GM21528 (cell line): ENCODE data around the gene TLCD3A.
"Not testable (repeated sequence)": the region's sequence is repeated elsewhere in the genome, so short reads cannot be mapped to it uniquely, and the experiment has no call there.

Experiments
- ATAC-seq: cut with Tn5 transposase; IDR thresholded peaks from one replicate; pipeline ENCODE4 v1.9.1; 2021; ENCODE audit warnings: mild to moderate bottlenecking, moderate library complexity; ENCODE audit not compliant: unreplicated experiment, low FRiP score

TLCD3A gene

GRCh38 chr17:784143-784542 is 51.7 kb downstream of the TLCD3A start:
- no peak for ATAC-seq

DNA sequence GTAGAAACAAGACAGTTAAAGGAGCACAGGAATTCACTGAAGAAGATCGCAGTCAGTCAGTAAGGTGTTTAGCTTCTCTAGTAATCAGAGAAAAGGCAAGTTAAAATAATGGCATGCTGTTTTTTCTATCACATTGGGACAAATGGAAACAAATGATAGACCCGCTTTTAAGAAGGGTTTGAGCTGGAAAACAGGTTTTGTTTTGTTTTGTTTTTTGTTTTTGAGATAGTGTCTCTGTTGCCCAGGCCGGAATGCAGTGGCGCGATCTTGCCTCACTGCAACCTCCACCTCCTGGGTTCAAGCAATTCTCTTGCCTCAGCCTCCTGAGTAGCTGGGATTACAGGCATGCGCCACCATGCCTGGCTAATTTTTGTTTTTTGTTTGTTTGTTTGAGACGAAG is 53.5 kb downstream of the TLCD3A start:
- ATAC-seq, result not testable (repeated sequence)

- ATAC-seq, result no peak
Measured at GRCh38 chr17:787641-788221, 55.3 kb downstream of the TLCD3A start.

GRCh38 chr17:788551-788950 is 56.2 kb downstream of the TLCD3A start:
- no peak for ATAC-seq

DNA sequence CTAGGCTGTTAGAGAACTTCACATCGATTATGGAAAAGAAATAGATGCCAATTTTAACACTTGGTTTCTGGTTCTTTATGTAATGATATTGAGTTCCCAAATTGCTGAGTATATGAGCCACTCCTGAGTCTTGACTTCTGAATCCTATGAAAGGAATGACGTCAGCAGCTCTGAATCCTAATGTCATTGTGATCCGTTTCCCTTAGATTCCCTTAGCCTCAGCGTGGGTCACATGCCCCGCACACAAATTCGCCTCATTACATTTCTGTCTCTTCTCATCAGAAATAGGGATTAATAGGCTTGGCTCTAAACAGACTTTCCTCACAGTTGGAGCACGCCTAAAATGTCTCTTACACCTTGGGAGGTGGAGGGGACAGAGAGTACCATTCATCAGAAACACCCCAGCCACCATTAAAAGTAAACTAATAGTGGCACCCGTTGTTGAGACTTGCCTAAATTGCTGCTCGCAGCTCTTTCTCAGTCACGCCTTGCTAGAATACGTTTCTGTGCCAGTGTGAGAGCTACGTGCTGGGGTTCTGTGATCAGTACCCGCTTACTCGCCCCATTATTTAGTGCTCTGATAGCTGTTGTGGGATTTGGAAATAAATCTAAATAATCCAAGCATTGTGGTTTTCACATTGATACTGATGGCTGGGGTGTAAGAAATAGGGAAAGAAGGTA is 56.9 kb downstream of the TLCD3A start:
- ATAC-seq, result no peak

DNA sequence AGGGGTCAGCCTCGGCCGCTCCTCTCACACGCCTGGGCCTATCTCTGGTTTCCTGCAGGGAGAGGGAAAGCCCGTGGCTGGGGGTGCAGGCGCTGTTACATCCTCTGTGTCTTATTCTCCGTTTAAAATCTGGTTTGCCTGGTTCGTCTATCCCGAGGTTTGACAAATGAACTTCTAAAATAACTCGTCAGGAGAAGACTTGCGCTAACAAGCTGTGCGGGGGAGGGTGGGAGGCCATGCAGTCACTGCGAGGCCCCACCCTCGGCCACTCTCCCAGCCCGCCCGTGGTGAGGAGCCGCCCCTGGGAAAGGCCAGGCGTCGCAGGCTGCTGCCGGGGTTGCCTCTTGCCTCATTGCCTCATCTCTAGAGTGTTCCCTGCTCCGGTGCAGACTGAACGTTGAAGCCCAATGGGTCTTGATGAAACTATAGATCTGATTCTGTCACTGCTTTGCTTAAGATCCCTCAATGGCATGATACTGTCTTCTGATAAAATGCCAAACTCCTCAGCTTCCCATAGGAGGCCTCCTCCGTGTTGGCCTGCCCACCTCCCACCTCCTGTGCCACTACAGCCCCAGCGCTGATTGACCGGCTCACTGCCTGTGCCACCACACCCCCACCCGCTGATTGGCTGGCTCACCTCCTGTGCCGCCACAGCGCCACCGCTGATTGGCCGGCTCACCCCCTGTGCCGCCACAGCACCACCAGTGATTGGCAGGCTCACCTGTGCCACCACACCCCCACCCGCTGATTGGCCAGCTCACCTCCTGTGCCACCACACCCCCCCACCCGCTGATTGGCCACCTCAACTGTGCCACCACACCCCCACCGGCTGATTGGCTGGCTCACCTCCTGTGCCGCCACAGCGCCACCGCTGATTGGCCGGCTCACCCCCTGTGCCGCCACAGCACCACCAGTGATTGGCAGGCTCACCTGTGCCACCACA is 57.8 kb downstream of the TLCD3A start:
- ATAC-seq, result not testable (repeated sequence)

DNA sequence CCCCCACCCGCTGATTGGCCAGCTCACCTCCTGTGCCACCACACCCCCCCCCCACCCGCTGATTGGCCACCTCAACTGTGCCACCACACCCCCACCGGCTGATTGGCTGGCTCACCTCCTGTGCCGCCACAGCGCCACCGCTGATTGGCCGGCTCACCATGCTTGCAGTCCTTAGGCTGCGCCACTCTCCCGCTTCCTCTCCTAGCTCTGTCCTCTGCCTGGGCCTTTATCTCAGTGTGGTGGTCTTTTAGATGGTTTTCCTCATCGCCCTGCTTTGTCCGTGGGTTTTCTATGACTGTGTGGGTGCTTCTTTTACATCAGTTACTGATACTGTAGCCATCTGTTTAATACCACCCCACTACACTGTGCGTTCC is 58.5 kb downstream of the TLCD3A start:
- ATAC-seq, result not testable (repeated sequence)

- no peak for ATAC-seq
Measured at GRCh38 chr17:791829-792228, 59.4 kb downstream of the TLCD3A start.

GRCh38 chr17:792277-792676 is 59.9 kb downstream of the TLCD3A start:
- no peak for ATAC-seq
